H9 (cell line): ENCODE measurements around the gene LRRC23. TPM values are rescaled to one million over a fixed set of nuclear protein-coding genes. Genes with fewer than 3 reads are reported as not detected.

ENCODE experiments used
- DNase-seq: peaks from one replicate; pipeline ENCODE4 v3.0.0-alpha.2; 2017
- H2AFZ ChIP-seq: one replicate; pipeline ENCODE4 v1.6.1; 2013; ENCODE audit warnings: mild to moderate bottlenecking, low read length, control low read depth, moderate library complexity
- H2AK5ac ChIP-seq: 2 replicates; pipeline ENCODE4 v1.6.1; 2013; ENCODE audit warnings: low read length, control low read depth, mixed read lengths; ENCODE audit not compliant: insufficient read length
- H2BK120ac ChIP-seq: one replicate; pipeline ENCODE4 v1.6.1; 2013; ENCODE audit warnings: low read depth, mild to moderate bottlenecking, low read length, control low read depth, inconsistent platforms; ENCODE audit not compliant: poor library complexity, severe bottlenecking
- H2BK12ac ChIP-seq: 2 replicates; pipeline ENCODE4 v1.6.1; 2013; ENCODE audit warnings: low read length, control low read depth, mixed read lengths, low read depth; ENCODE audit not compliant: insufficient read length
- H2BK15ac ChIP-seq: 2 replicates; pipeline ENCODE4 v1.6.1; 2013; ENCODE audit warnings: low read depth, low read length, control low read depth
- H2BK20ac ChIP-seq: one replicate; pipeline ENCODE4 v1.6.1; 2013; ENCODE audit warnings: low read depth, mild to moderate bottlenecking, low read length, control low read depth, inconsistent platforms; ENCODE audit not compliant: poor library complexity, severe bottlenecking
- H2BK5ac ChIP-seq: 2 replicates; pipeline ENCODE4 v1.6.1; 2013; ENCODE audit warnings: low read length, control low read depth, mixed read lengths; ENCODE audit not compliant: insufficient read length
- H3K14ac ChIP-seq: 2 replicates; pipeline ENCODE4 v1.6.1; 2013; ENCODE audit warnings: low read length, control low read depth; ENCODE audit not compliant: insufficient read depth
- H3K18ac ChIP-seq: 2 replicates; pipeline ENCODE4 v1.6.1; 2013; ENCODE audit warnings: low read depth, mild to moderate bottlenecking, mixed read lengths, low read length, control low read depth; ENCODE audit not compliant: insufficient read length
- H3K23ac ChIP-seq: 2 replicates; pipeline ENCODE4 v1.6.1; 2013; ENCODE audit warnings: low read length, control low read depth, mixed read lengths, low read depth; ENCODE audit not compliant: insufficient read length
- H3K23me2 ChIP-seq: 2 replicates; pipeline ENCODE4 v1.6.1; 2013; ENCODE audit warnings: low read depth, mild to moderate bottlenecking, mixed read lengths, low read length, control low read depth; ENCODE audit not compliant: insufficient read length, poor library complexity, severe bottlenecking
- H3K27ac ChIP-seq: 2 replicates; pipeline ENCODE4 v1.5.1; 2013; ENCODE audit warnings: low read length, control low read depth, mixed read lengths, low read depth; ENCODE audit not compliant: insufficient read length
- H3K27me3 ChIP-seq: 2 replicates; pipeline ENCODE4 v1.6.1; 2013; ENCODE audit warnings: low read length, control low read depth, inconsistent platforms; ENCODE audit not compliant: insufficient read depth
- H3K4ac ChIP-seq: 2 replicates; pipeline ENCODE4 v1.6.1; 2013; ENCODE audit warnings: low read depth, mild to moderate bottlenecking, control low read depth, inconsistent platforms, low read length, moderate library complexity
- H3K4me1 ChIP-seq: 2 replicates; pipeline ENCODE4 v1.6.1; 2013; ENCODE audit warnings: low read length, control low read depth, inconsistent platforms; ENCODE audit not compliant: insufficient read depth
- H3K4me2 ChIP-seq: 2 replicates; pipeline ENCODE4 v1.6.1; 2013; ENCODE audit warnings: low read length, control low read depth, mixed read lengths; ENCODE audit not compliant: insufficient read length, insufficient read depth
- H3K56ac ChIP-seq: 2 replicates; pipeline ENCODE4 v1.6.1; 2013; ENCODE audit warnings: low read depth, mild to moderate bottlenecking, mixed read lengths, low read length, control low read depth; ENCODE audit not compliant: insufficient read length
- H3K79me1 ChIP-seq: 2 replicates; pipeline ENCODE4 v1.6.1; 2013; ENCODE audit warnings: low read depth, mild to moderate bottlenecking, moderate library complexity, low read length, control low read depth, inconsistent platforms; ENCODE audit not compliant: insufficient read depth, poor library complexity, severe bottlenecking
- H3K79me2 ChIP-seq: 2 replicates; pipeline ENCODE4 v1.6.1; 2013; ENCODE audit warnings: low read length, control low read depth, inconsistent platforms; ENCODE audit not compliant: insufficient read depth
- H3K9ac ChIP-seq: 2 replicates; pipeline ENCODE4 v1.6.1; 2013; ENCODE audit warnings: low read length, control low read depth, mixed read lengths; ENCODE audit not compliant: insufficient read length; ENCODE audit errors: extremely low read depth
- H3K9me3 ChIP-seq: one replicate; pipeline ENCODE4 v1.6.1; 2013; ENCODE audit warnings: low read depth, low read length, inconsistent platforms; ENCODE audit not compliant: control insufficient read depth
- H3T11ph ChIP-seq: one replicate; pipeline ENCODE4 v1.6.1; 2013; ENCODE audit warnings: mild to moderate bottlenecking, low read length, control low read depth, inconsistent platforms
- H4K20me1 ChIP-seq: one replicate; pipeline ENCODE4 v1.6.1; 2013; ENCODE audit not compliant: control insufficient read depth, insufficient read length, insufficient read depth
- H4K5ac ChIP-seq: 2 replicates; pipeline ENCODE4 v1.6.1; 2013; ENCODE audit warnings: low read depth, mild to moderate bottlenecking, mixed read lengths, low read length, control low read depth; ENCODE audit not compliant: insufficient read length
- H4K8ac ChIP-seq: replicated peaks from 2 replicates; pipeline ENCODE4 v1.6.1; 2013; ENCODE audit warnings: low read length, control low read depth, mixed read lengths, low read depth; ENCODE audit not compliant: insufficient read length
- H4K91ac ChIP-seq: 2 replicates; pipeline ENCODE4 v1.6.1; 2013; ENCODE audit warnings: low read depth, mild to moderate bottlenecking, moderate library complexity, mixed read lengths, low read length, control low read depth; ENCODE audit not compliant: insufficient read length
- H3K27ac Mint-ChIP-seq, 3 experiments: 2 replicates in 2 of 3; 3 replicates in 1 of 3; pipeline ENCODE4 v1.8.0; 2020 to 2021; ENCODE audit warnings: mixed read lengths in 3 of 3, mild to moderate bottlenecking in 1 of 3, moderate library complexity in 1 of 3
- H3K27me3 Mint-ChIP-seq: 2 replicates; pipeline ENCODE4 v1.8.0; 2021; ENCODE audit warnings: low read depth, mild to moderate bottlenecking, moderate library complexity, mixed read lengths
- H3K36me3 Mint-ChIP-seq, 3 experiments: 2 replicates in 2 of 3; 3 replicates in 1 of 3; pipeline ENCODE4 v1.8.0; 2020 to 2021; ENCODE audit warnings: low read depth in 3 of 3, mixed read lengths in 3 of 3; ENCODE audit not compliant: insufficient read depth in 1 of 3
- H3K4me1 Mint-ChIP-seq, 2 experiments: 2 replicates each; pipeline ENCODE4 v1.8.0; 2020; ENCODE audit warnings: mixed read lengths in 2 of 2
- H3K4me3 Mint-ChIP-seq, 2 experiments: 2 replicates in 1 of 2; 3 replicates in 1 of 2; pipeline ENCODE4 v1.8.0; 2020 to 2021; ENCODE audit warnings: mild to moderate bottlenecking in 2 of 2, mixed read lengths in 2 of 2, moderate library complexity in 1 of 2
- H3K9me3 Mint-ChIP-seq, 2 experiments: 2 replicates in 1 of 2; 3 replicates in 1 of 2; pipeline ENCODE4 v1.8.0; 2020; ENCODE audit warnings: mild to moderate bottlenecking in 2 of 2, mixed read lengths in 2 of 2, moderate library complexity in 1 of 2
- CTCF ChIP-seq: fragments of 200-600 bp; sonication (generic); conservative IDR thresholded peaks from 3 replicates; pipeline ENCODE4 v1.8.0; 2021; ENCODE audit warnings: antibody characterized with exemption, mild to moderate bottlenecking
- WGBS: extraction: QIAGEN DNeasy Blood & Tissue Kit; methylation state at CpG from one replicate; pipeline ENCODE4 v1.1.7; 2013; ENCODE audit warnings: missing lambda C conversion rate, low lambda C conversion rate, mixed read lengths; ENCODE audit not compliant: insufficient read length; ENCODE audit errors: extremely low coverage; 5-methylcytosine and 5-hydroxymethylcytosine counted together
- total RNA-seq: library from RNA; stranded (reverse); gene quantifications from 2 replicates; pipeline ENCODE4 v1.2.1, GENCODE V29; 2021

The LRRC23 gene
- total RNA-seq, 1 experiment from 2014 or later: 2.1 TPM

- Histone ChIP-seq H3K27me3 (no peaks in the 10 kb centered on the region), H2BK120ac (no peak overlapping the region), H3K23me2 (peaks cover 7% of the 10 kb centered on the region), H2BK12ac (no peak overlapping the region), H4K20me1 (no peaks in the 10 kb centered on the region), H3K4me1 (no peaks in the 10 kb centered on the region), H3K79me2 (peaks cover 3% of the 10 kb centered on the region; the same call in 1 of the 2 replicates), H2BK15ac (no peak overlapping the region), H2AFZ (no peak overlapping the region), H2BK5ac (no peak overlapping the region), H4K8ac (no peak overlapping the region), H3K56ac (no peak overlapping the region), H3K27ac (no peak overlapping the region), H3T11ph (no peak overlapping the region), H3K18ac (no peak overlapping the region), H2BK20ac (no peak overlapping the region), H2AK5ac (no peak overlapping the region), H3K4ac (no peak overlapping the region), H3K9ac (no peak overlapping the region), H3K9me3 (no peaks in the 10 kb centered on the region), H3K4me2 (no peak overlapping the region), H4K5ac (no peak overlapping the region), H3K79me1 (no peaks in the 10 kb centered on the region), H3K23ac (no peak overlapping the region), H3K14ac (no peak overlapping the region), H4K91ac (no peak overlapping the region)
- TF ChIP-seq CTCF: no peak
- H3K4me1 Mint-ChIP-seq: peaks cover 14 to 30% of the 10 kb centered on the region in 2 experiments
- H3K36me3 Mint-ChIP-seq: peaks cover 31 to 79% (median 56%) of the 10 kb centered on the region in 3 experiments
- WGBS: no CpG with 5 or more reads among the region's 3 CpGs
- no peaks in the 10 kb centered on the region; a peak in 1 of 5 replicates for H3K9me3 Mint-ChIP-seq
- peak overlapping the region; percentile 61 to 80; a peak in 4 of 5 replicates for H3K4me3 Mint-ChIP-seq
- H3K27me3 Mint-ChIP-seq: no peaks in the 10 kb centered on the region; the same call in 1 of the 2 replicates
- peak overlapping the region; percentile 10 to 96 (median 81); a peak in 6 of 7 replicates for H3K27ac Mint-ChIP-seq
- no peak for DNase-seq
Measured at GRCh38 chr12:6936194-6936635, 31.6 kb downstream of the LRRC23 start.
